Liver (tissue), 3 donors: ENCODE measurements around the gene POLR2L.

ENCODE experiments used
- CTCF ChIP-seq: fragments of 150-350 bp; IDR thresholded peaks from 2 replicates; pipeline ENCODE4 v1.5.1; 2017; ENCODE audit warnings: improper control_type of control experiment, low read depth, low read length; ENCODE audit not compliant: missing input control
- GABPA ChIP-seq, 2 donors: IDR thresholded peaks in 1 of 2; conservative IDR thresholded peaks in 1 of 2; 2 replicates each; pipeline ENCODE4 v1.6.1; 2016; ENCODE audit warnings: antibody characterized with exemption in 2 of 2, mild to moderate bottlenecking in 1 of 2, moderate library complexity in 1 of 2
- RXRA ChIP-seq, 2 donors: IDR thresholded peaks; 2 replicates each; pipeline ENCODE4 v1.6.1; 2017 to 2018; ENCODE audit warnings: antibody characterized with exemption in 2 of 2, mild to moderate bottlenecking in 1 of 2
- TF ChIP-seq, protein P1 (sequence below): IDR thresholded peaks from 2 replicates; pipeline ENCODE4 v1.6.1; 2016; ENCODE audit warnings: antibody characterized with exemption
- donor health status: healthy.
- donor health status: healthy.

- TF ChIP-seq, protein P1, sequence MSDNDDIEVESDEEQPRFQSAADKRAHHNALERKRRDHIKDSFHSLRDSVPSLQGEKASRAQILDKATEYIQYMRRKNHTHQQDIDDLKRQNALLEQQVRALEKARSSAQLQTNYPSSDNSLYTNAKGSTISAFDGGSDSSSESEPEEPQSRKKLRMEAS: no peak
- TF ChIP-seq CTCF (no peak), RXRA (IDR thresholded peaks at IDR 0.05) (no peak), GABPA (IDR thresholded peaks at IDR 0.05 in 1 of 2, conservative IDR thresholded peaks at IDR 0.05 in 1 of 2) (no peak)
Measured at GRCh38 chr11:799641-800316, 42.5 kb downstream of the POLR2L start.
